ENCODE data around the gene PIGQ.

Gene PIGQ

DNA sequence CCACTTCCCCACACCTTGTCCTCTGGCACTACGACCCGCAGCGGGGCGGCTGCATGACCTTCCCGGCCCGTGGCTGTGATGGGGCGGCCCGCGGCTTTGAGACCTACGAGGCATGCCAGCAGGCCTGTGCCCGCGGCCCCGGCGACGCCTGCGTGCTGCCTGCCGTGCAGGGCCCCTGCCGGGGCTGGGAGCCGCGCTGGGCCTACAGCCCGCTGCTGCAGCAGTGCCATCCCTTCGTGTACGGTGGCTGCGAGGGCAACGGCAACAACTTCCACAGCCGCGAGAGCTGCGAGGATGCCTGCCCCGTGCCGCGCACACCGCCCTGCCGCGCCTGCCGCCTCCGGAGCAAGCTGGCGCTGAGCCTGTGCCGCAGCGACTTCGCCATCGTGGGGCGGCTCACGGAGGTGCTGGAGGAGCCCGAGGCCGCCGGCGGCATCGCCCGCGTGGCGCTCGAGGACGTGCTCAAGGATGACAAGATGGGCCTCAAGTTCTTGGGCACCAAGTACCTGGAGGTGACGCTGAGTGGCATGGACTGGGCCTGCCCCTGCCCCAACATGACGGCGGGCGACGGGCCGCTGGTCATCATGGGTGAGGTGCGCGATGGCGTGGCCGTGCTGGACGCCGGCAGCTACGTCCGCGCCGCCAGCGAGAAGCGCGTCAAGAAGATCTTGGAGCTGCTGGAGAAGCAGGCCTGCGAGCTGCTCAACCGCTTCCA, 63.7 kb downstream of the PIGQ start:
- TF ChIP-seq, protein P1, sequence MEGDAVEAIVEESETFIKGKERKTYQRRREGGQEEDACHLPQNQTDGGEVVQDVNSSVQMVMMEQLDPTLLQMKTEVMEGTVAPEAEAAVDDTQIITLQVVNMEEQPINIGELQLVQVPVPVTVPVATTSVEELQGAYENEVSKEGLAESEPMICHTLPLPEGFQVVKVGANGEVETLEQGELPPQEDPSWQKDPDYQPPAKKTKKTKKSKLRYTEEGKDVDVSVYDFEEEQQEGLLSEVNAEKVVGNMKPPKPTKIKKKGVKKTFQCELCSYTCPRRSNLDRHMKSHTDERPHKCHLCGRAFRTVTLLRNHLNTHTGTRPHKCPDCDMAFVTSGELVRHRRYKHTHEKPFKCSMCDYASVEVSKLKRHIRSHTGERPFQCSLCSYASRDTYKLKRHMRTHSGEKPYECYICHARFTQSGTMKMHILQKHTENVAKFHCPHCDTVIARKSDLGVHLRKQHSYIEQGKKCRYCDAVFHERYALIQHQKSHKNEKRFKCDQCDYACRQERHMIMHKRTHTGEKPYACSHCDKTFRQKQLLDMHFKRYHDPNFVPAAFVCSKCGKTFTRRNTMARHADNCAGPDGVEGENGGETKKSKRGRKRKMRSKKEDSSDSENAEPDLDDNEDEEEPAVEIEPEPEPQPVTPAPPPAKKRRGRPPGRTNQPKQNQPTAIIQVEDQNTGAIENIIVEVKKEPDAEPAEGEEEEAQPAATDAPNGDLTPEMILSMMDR (IDR thresholded peaks at IDR 0.05), result no peak
- H3K27me3 Mint-ChIP-seq (ENCODE audit: low read depth, poor library complexity), result peaks cover 6% of the 10 kb centered on the region
- no peak for DNase-seq
- H3K4me1 Mint-ChIP-seq, result peaks cover 43% of the 10 kb centered on the region
- H3K36me3 Mint-ChIP-seq (ENCODE audit: low read depth), result peaks cover 5% of the 10 kb centered on the region
- H3K4me3 Mint-ChIP-seq, result no peak overlapping the region
- H3K27ac Mint-ChIP-seq, result no peak overlapping the region
- no peaks in the 10 kb centered on the region for H3K9me3 Mint-ChIP-seq
